DOHH2 (cell line): ENCODE results near the gene ZNF83.

ENCODE experiments used
- H3F3A ChIP-seq: fragments of 200-600 bp; sonication (generic), shearing (Covaris generic); 2 replicates; pipeline ENCODE4 v1.6.0; 2016; ENCODE audit warnings: antibody characterized with exemption, mild to moderate bottlenecking; ENCODE audit not compliant: control insufficient read depth, insufficient read depth
- H3K27ac ChIP-seq: fragments of 200-600 bp; sonication (generic); 2 replicates; pipeline ENCODE4 v1.5.1; 2014; ENCODE audit warnings: low read depth, mild to moderate bottlenecking, low read length, moderate library complexity
- H3K27me3 ChIP-seq: fragments of 200-600 bp; sonication (generic); 2 replicates; pipeline ENCODE4 v1.6.1; 2014; ENCODE audit warnings: mild to moderate bottlenecking, low read length, mixed read lengths; ENCODE audit not compliant: control insufficient read depth
- H3K36me3 ChIP-seq: fragments of 200-600 bp; sonication (generic); 2 replicates; pipeline ENCODE4 v1.6.1; 2014; ENCODE audit warnings: mild to moderate bottlenecking, low read length, moderate library complexity, mixed read lengths; ENCODE audit not compliant: control insufficient read depth
- H3K4me1 ChIP-seq: fragments of 200-600 bp; sonication (generic); 2 replicates; pipeline ENCODE4 v1.6.1; 2014; ENCODE audit warnings: mild to moderate bottlenecking, low read length, mixed read lengths; ENCODE audit not compliant: control insufficient read depth
- H3K4me2 ChIP-seq: fragments of 200-600 bp; sonication (generic); 2 replicates; pipeline ENCODE4 v1.6.0; 2014; ENCODE audit warnings: mild to moderate bottlenecking, low read length, moderate library complexity
- H3K4me3 ChIP-seq: fragments of 200-600 bp; sonication (generic); 2 replicates; pipeline ENCODE4 v1.5.1; 2014; ENCODE audit warnings: mild to moderate bottlenecking, low read length, mixed read lengths
- H3K79me2 ChIP-seq: fragments of 200-600 bp; sonication (generic); 2 replicates; pipeline ENCODE4 v1.6.1; 2014; ENCODE audit warnings: mild to moderate bottlenecking, low read length, mixed read lengths; ENCODE audit not compliant: control insufficient read depth
- H3K9me2 ChIP-seq: fragments of 200-600 bp; sonication (generic); replicated peaks from 2 replicates; pipeline ENCODE4 v1.6.1; 2014; ENCODE audit warnings: mild to moderate bottlenecking, low read length, mixed read lengths; ENCODE audit not compliant: control insufficient read depth
- H3K9me3 ChIP-seq: fragments of 200-600 bp; sonication (generic); 2 replicates; pipeline ENCODE4 v1.6.1; 2014; ENCODE audit warnings: antibody characterized with exemption, low read length, mixed read lengths; ENCODE audit not compliant: control insufficient read depth, insufficient read depth
- H4K20me1 ChIP-seq: fragments of 200-600 bp; sonication (generic); 2 replicates; pipeline ENCODE4 v1.6.0; 2014; ENCODE audit warnings: low read depth, mild to moderate bottlenecking, antibody characterized with exemption, low read length, moderate library complexity; ENCODE audit not compliant: control insufficient read depth, insufficient read depth
- EZH2phosphoT487 ChIP-seq: fragments of 200-600 bp; sonication (generic); IDR thresholded peaks from 2 replicates; pipeline ENCODE4 v1.6.1; 2017; ENCODE audit warnings: borderline replicate concordance, mild to moderate bottlenecking, antibody characterized with exemption, low read length, moderate library complexity, mixed read lengths
- TF ChIP-seq, protein P1 (sequence below): fragments of 200-600 bp; sonication (generic); IDR thresholded peaks from one replicate; pipeline ENCODE4 v1.5.1; 2014; ENCODE audit warnings: antibody characterized with exemption, mild to moderate bottlenecking, low read depth, low read length; ENCODE audit not compliant: poor library complexity, severe bottlenecking

The ZNF83 gene

DNA sequence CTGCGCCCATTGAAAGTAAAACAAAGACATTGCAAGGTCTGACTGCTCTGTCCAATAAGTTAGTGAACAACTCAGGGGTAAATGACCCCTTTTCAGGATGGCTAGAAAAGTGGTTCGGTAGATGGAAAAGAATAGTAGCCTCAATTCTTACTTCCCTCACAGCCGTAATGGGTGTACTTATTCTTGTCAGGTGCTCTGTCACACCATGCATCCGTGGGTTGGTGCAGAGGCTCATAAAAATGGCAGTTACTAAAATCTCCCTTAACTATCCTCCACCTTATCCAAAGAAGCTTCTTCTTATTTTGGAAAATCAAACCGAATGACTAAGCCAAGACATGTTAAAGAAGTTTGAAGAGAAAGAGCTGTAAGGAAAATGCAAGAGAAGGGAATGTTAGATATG lies 31.4 kb upstream of the ZNF83 start:
- no peaks in the 10 kb centered on the region for H3F3A ChIP-seq
- H3K9me3 ChIP-seq = no peaks in the 10 kb centered on the region
- H4K20me1 ChIP-seq = no peaks in the 10 kb centered on the region
- H3K4me3 ChIP-seq = no peak overlapping the region
- H3K27me3 ChIP-seq = no peaks in the 10 kb centered on the region
- peaks cover 46% of the 10 kb centered on the region for H3K36me3 ChIP-seq
- H3K27ac ChIP-seq = no peak overlapping the region
- no peaks in the 10 kb centered on the region for H3K4me1 ChIP-seq
- no peaks in the 10 kb centered on the region for H3K9me2 ChIP-seq
- H3K79me2 ChIP-seq = peaks cover 80% of the 10 kb centered on the region
- TF ChIP-seq, protein P1, sequence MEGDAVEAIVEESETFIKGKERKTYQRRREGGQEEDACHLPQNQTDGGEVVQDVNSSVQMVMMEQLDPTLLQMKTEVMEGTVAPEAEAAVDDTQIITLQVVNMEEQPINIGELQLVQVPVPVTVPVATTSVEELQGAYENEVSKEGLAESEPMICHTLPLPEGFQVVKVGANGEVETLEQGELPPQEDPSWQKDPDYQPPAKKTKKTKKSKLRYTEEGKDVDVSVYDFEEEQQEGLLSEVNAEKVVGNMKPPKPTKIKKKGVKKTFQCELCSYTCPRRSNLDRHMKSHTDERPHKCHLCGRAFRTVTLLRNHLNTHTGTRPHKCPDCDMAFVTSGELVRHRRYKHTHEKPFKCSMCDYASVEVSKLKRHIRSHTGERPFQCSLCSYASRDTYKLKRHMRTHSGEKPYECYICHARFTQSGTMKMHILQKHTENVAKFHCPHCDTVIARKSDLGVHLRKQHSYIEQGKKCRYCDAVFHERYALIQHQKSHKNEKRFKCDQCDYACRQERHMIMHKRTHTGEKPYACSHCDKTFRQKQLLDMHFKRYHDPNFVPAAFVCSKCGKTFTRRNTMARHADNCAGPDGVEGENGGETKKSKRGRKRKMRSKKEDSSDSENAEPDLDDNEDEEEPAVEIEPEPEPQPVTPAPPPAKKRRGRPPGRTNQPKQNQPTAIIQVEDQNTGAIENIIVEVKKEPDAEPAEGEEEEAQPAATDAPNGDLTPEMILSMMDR = no peak
- TF ChIP-seq EZH2phosphoT487 = no peak
- H3K4me2 ChIP-seq = no peak overlapping the region

DNA sequence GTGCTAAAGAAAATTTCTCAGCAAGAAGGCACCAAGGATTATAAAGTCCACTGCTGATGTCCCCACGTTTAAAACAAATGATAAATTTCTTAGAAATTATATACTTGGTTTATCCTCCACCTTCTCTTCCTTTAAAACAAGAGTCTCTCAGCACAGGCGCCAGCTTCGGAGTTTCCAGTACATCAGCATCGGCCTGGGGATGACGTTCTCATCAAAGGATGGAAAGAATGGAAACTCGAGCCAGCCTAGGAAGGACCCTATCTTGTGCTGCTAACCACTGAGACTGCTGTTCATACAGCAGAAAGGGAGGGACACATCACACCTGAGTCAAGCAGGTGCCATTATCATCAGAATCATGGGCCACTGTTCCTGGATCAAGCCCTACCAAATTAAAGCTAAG lies 29.8 kb upstream of the ZNF83 start:
- peaks cover 73% of the 10 kb centered on the region for H3K79me2 ChIP-seq
- no peak overlapping the region for H3K27ac ChIP-seq

DNA sequence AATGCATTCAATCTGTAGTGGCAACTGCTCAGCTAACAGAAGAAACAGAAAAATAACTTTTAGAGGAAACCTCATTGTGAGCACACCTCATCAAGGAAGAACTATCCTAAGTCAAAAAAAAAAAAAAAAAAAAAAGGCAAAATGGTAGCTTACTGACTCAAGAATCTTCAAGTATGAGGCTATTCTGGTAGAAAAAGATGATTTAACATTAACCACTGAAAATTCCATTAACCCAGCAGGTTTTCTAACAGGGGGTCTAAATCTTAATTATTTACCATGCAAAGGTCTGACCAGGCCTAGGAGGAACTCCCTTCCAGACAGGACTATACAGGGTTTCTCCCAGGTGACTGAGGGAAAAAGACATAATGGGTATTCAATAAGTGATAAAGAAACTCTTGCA lies 28.4 kb upstream of the ZNF83 start:
- no peaks in the 10 kb centered on the region for H4K20me1 ChIP-seq
- peaks cover 57% of the 10 kb centered on the region for H3K36me3 ChIP-seq
- no peak overlapping the region for H3K4me3 ChIP-seq
- H3K27me3 ChIP-seq = no peaks in the 10 kb centered on the region
- H3K4me2 ChIP-seq = no peak overlapping the region
- H3K4me1 ChIP-seq = no peaks in the 10 kb centered on the region
- no peak for TF ChIP-seq EZH2phosphoT487
- TF ChIP-seq, protein P1 = no peak
- H3F3A ChIP-seq = no peaks in the 10 kb centered on the region
- no peaks in the 10 kb centered on the region for H3K9me3 ChIP-seq
- no peak overlapping the region for H3K27ac ChIP-seq
- H3K79me2 ChIP-seq = peaks cover 64% of the 10 kb centered on the region
- H3K9me2 ChIP-seq = no peaks in the 10 kb centered on the region

More for the DNA sequence above, 29.8 kb upstream of the ZNF83 start:
- Histone ChIP-seq H3K9me2 (no peaks in the 10 kb centered on the region), H3K4me1 (no peaks in the 10 kb centered on the region), H3K36me3 (peaks cover 50% of the 10 kb centered on the region), H3F3A (no peaks in the 10 kb centered on the region), H3K27me3 (no peaks in the 10 kb centered on the region), H3K4me2 (no peak overlapping the region), H4K20me1 (no peaks in the 10 kb centered on the region), H3K4me3 (no peak overlapping the region), H3K9me3 (no peaks in the 10 kb centered on the region)
- TF ChIP-seq, protein P1 = no peak
- no peak for TF ChIP-seq EZH2phosphoT487

DNA sequence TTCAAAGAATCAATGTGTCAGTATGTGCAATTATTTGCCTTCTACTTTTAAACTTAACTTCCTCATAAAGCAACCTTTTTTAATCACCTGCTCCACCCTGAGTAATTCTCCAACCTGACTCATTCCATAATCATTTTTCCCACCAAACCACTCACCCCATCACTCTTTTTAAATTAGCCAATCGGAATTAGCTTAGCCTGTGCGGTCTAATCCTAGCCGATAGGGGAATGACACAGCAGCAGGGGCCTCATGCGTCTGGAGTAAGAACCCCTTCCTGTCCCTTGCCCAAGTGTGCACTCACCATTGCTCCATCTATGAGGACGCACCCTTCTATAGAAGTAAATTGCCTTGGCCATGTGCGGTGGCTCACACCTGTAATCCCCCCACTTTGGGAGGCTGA lies 27.4 kb upstream of the ZNF83 start:
- no peak overlapping the region for H3K27ac ChIP-seq
- no peaks in the 10 kb centered on the region for H3K9me3 ChIP-seq
- H3K4me1 ChIP-seq = no peaks in the 10 kb centered on the region
- no peak overlapping the region for H3K4me2 ChIP-seq
- no peaks in the 10 kb centered on the region for H3K27me3 ChIP-seq
- H3K9me2 ChIP-seq = no peaks in the 10 kb centered on the region
- TF ChIP-seq, protein P1 = no peak
- TF ChIP-seq EZH2phosphoT487 = no peak
- H3K36me3 ChIP-seq = peaks cover 60% of the 10 kb centered on the region
- H3F3A ChIP-seq = no peaks in the 10 kb centered on the region
- H3K4me3 ChIP-seq = no peak overlapping the region
- H4K20me1 ChIP-seq = no peaks in the 10 kb centered on the region
- peaks cover 54% of the 10 kb centered on the region for H3K79me2 ChIP-seq
